Gastroesophageal sphincter (tissue), 3 donors: ENCODE data around the gene RPP21.

Source experiments
- EP300 ChIP-seq: sonication (generic); formaldehyde crosslinking; IDR thresholded peaks from one replicate; pipeline ENCODE4 v1.6.1; 2017; ENCODE audit warnings: antibody characterized with exemption, mild to moderate bottlenecking
- POLR2A ChIP-seq, 2 donors: fragments of 450-650 bp; IDR thresholded peaks; one replicate each; pipeline ENCODE4 v1.6.1; 2017; ENCODE audit warnings: antibody characterized with exemption in 2 of 2, mild to moderate bottlenecking in 2 of 2, moderate library complexity in 1 of 2
- POLR2AphosphoS5 ChIP-seq: sonication (generic); formaldehyde crosslinking; IDR thresholded peaks from one replicate; pipeline ENCODE4 v1.6.1; 2017; ENCODE audit warnings: antibody characterized with exemption
- TF ChIP-seq, protein P1 (sequence below), 4 experiments: fragments of 200-600 bp in 2 of 4; fragments of 450-650 bp in 2 of 4; sonication (generic) in 1 of 4; IDR thresholded peaks; one replicate each; pipeline ENCODE4 v1.5.1; 2017 to 2019; ENCODE audit warnings: antibody characterized with exemption in 4 of 4, mild to moderate bottlenecking in 2 of 4, moderate library complexity in 2 of 4

DNA sequence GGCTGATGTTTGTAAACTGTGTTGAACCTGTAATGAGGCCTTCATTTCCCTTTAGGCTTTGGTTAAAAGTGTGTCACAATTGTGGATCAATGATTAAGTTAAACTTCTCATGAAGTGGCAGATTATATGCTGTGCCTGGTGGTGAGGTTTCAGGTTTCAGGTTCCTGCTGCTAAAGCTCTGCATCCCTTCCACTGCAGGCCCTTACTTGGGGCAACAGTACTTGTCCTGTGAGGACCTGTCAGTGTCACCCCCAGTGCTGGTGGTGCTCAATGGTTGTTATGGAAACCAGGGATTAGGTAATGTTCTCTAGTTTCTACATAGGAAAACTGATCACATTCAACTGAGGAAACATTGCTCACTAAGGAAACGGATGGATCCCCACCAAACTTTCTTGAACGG is 18.5 kb downstream of the RPP21 start:
- TF ChIP-seq, protein P1, sequence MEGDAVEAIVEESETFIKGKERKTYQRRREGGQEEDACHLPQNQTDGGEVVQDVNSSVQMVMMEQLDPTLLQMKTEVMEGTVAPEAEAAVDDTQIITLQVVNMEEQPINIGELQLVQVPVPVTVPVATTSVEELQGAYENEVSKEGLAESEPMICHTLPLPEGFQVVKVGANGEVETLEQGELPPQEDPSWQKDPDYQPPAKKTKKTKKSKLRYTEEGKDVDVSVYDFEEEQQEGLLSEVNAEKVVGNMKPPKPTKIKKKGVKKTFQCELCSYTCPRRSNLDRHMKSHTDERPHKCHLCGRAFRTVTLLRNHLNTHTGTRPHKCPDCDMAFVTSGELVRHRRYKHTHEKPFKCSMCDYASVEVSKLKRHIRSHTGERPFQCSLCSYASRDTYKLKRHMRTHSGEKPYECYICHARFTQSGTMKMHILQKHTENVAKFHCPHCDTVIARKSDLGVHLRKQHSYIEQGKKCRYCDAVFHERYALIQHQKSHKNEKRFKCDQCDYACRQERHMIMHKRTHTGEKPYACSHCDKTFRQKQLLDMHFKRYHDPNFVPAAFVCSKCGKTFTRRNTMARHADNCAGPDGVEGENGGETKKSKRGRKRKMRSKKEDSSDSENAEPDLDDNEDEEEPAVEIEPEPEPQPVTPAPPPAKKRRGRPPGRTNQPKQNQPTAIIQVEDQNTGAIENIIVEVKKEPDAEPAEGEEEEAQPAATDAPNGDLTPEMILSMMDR (IDR thresholded peaks at IDR 0.05), result no peak
- TF ChIP-seq POLR2A (IDR thresholded peaks at IDR 0.05), result no peak
- no peak for TF ChIP-seq POLR2AphosphoS5
- no peak for TF ChIP-seq EP300
